ENCODE results near the gene JMJD8. TPM values are rescaled to one million over a fixed set of nuclear protein-coding genes. Genes with fewer than 3 reads are reported as not detected.

JMJD8 gene
- total RNA-seq, 4 donors from 2014 or later = 83.1 to 119 (median 101) TPM

- no peak for DNase-seq (ENCODE audit: low spot score in 2 of 2)
- Histone ChIP-seq H3K4me1 (peaks cover 0 to 49% (median 7%) of the 10 kb centered on the region in 4 donors), H3K4me3 (no peak overlapping the region), H3K9me3 (no peaks in the 10 kb centered on the region), H3K36me3 (no peaks in the 10 kb centered on the region), H3K27me3 (peaks cover 2 to 69% of the 10 kb centered on the region in 2 donors), H3K27ac (no peak overlapping the region)
- TF ChIP-seq CTCF (IDR thresholded peaks at IDR 0.05) (no peak), EP300 (IDR thresholded peaks at IDR 0.05) (no peak), POLR2A (IDR thresholded peaks at IDR 0.05) (no peak)
- 79 to 90% methylated on average over 3 to 4 of the region's 4 CpGs for WGBS, 2 donors
Measured at GRCh38 chr16:708959-709358, 24.8 kb upstream of the JMJD8 start.

- WGBS, 2 donors = 54 to 57% methylated on average over 3 of the region's 3 CpGs
- no peaks in the 10 kb centered on the region for H3K9me3 ChIP-seq
- H3K4me1 ChIP-seq = peaks cover 0 to 47% (median 7%) of the 10 kb centered on the region in 4 donors
- no peaks in the 10 kb centered on the region for H3K36me3 ChIP-seq
- H3K27ac ChIP-seq = no peak overlapping the region
- no peak overlapping the region for H3K4me3 ChIP-seq
- TF ChIP-seq CTCF (IDR thresholded peaks at IDR 0.05) (no peak), POLR2A (IDR thresholded peaks at IDR 0.05) (no peak), EP300 (IDR thresholded peaks at IDR 0.05) (no peak)
- peaks cover 2 to 79% of the 10 kb centered on the region in 2 donors for H3K27me3 ChIP-seq
- DNase-seq (ENCODE audit: low spot score in 2 of 2) = no peak
Measured at GRCh38 chr16:708019-708418, 23.9 kb upstream of the JMJD8 start.

GRCh38 chr16:707062-707538 is 23.0 kb upstream of the JMJD8 start:
- peak overlapping the region in 1 of 4 donors; percentile 50 for H3K27ac ChIP-seq
- no peak for DNase-seq (ENCODE audit: low spot score in 2 of 2)
- H3K4me1 ChIP-seq = peaks cover 0 to 47% (median 7%) of the 10 kb centered on the region in 4 donors
- H3K27me3 ChIP-seq = peaks cover 2 to 88% of the 10 kb centered on the region in 2 donors
- H3K36me3 ChIP-seq = no peaks in the 10 kb centered on the region
- 24 to 25% methylated on average over 14 of the region's 14 CpGs for WGBS, 2 donors
- no peak for TF ChIP-seq POLR2A (IDR thresholded peaks at IDR 0.05)
- TF ChIP-seq CTCF (IDR thresholded peaks at IDR 0.05) = no peak
- TF ChIP-seq EP300 (IDR thresholded peaks at IDR 0.05) = no peak
- peak overlapping the region in 1 of 4 donors; percentile 44 for H3K4me3 ChIP-seq
- H3K9me3 ChIP-seq = no peaks in the 10 kb centered on the region

GRCh38 chr16:706189-707061 is 22.3 kb upstream of the JMJD8 start:
- Histone ChIP-seq H3K9me3 (no peaks in the 10 kb centered on the region), H3K27me3 (peaks cover 2 to 93% of the 10 kb centered on the region in 2 donors), H3K27ac (peak overlapping the region in 1 of 4 donors; percentile 50), H3K4me3 (peak overlapping the region in 1 of 4 donors; percentile 44), H3K36me3 (no peaks in the 10 kb centered on the region), H3K4me1 (peaks cover 0 to 41% (median 4%) of the 10 kb centered on the region in 4 donors)
- WGBS, 2 donors = 5 to 10% methylated on average over 21 to 33 of the region's 49 CpGs
- TF ChIP-seq CTCF (IDR thresholded peaks at IDR 0.05) (no peak), POLR2A (IDR thresholded peaks at IDR 0.05) (no peak), EP300 (IDR thresholded peaks at IDR 0.05) (no peak)
- DNase-seq (ENCODE audit: low spot score in 2 of 2) = no peak

Data from tibial nerve (tissue), 4 donors.